ENCODE data around the gene AKT3. TPM values are rescaled to one million over a fixed set of nuclear protein-coding genes. Genes with fewer than 3 reads are reported as not detected.
"Not testable (repeated sequence)": the region's sequence is repeated elsewhere in the genome, so short reads cannot be mapped to it uniquely, and the experiment has no call there.

AKT3 gene
- polyA plus RNA-seq, 1 donor (not counting 4 experiments of a cell fraction or from before 2014, with no cell fraction given), result 2.9 TPM

GRCh38 chr1:243818978-243819377 is 31.1 kb downstream of the AKT3 start:
- Histone ChIP-seq H3K4me1 (ENCODE audit: control insufficient read depth, extremely low read depth, insufficient read depth, low read length) (no peaks in the 10 kb centered on the region), H3K27me3 (ENCODE audit: control insufficient read depth, extremely low read depth, insufficient read depth, low read length) (no peaks in the 10 kb centered on the region), H4K20me1 (ENCODE audit: control insufficient read depth, extremely low read depth, insufficient read depth, low read length) (no peaks in the 10 kb centered on the region), H3K36me3 (ENCODE audit: control insufficient read depth in 2 of 2, extremely low read depth in 1 of 2, insufficient read depth in 2 of 2, low read length in 2 of 2) (no peaks in the 10 kb centered on the region), H3K79me2 (ENCODE audit: control insufficient read depth, insufficient read depth, low read length) (no peaks in the 10 kb centered on the region), H2AFZ (ENCODE audit: control insufficient read depth, low read length) (no peak overlapping the region), H3K4me2 (ENCODE audit: control insufficient read depth, extremely low read depth, insufficient read depth, low read depth, low read length) (no peak overlapping the region), H3K9ac (ENCODE audit: control insufficient read depth, extremely low read depth, insufficient read depth, low read length) (no peak overlapping the region), H3K4me3 (ENCODE audit: control insufficient read depth in 2 of 3, extremely low read depth in 1 of 3, insufficient read depth in 2 of 3, low read depth in 1 of 3, low read length in 3 of 3) (no peak overlapping the region), H3K9me1 (ENCODE audit: control insufficient read depth, extremely low read depth, insufficient read depth, low read length) (no peaks in the 10 kb centered on the region), H3K9me3 (ENCODE audit: control insufficient read depth, low read depth, low read length) (peaks cover 1% of the 10 kb centered on the region), H3K27ac (ENCODE audit: control insufficient read depth, insufficient read depth, low read length) (no peak overlapping the region)
- TF ChIP-seq, protein P1, sequence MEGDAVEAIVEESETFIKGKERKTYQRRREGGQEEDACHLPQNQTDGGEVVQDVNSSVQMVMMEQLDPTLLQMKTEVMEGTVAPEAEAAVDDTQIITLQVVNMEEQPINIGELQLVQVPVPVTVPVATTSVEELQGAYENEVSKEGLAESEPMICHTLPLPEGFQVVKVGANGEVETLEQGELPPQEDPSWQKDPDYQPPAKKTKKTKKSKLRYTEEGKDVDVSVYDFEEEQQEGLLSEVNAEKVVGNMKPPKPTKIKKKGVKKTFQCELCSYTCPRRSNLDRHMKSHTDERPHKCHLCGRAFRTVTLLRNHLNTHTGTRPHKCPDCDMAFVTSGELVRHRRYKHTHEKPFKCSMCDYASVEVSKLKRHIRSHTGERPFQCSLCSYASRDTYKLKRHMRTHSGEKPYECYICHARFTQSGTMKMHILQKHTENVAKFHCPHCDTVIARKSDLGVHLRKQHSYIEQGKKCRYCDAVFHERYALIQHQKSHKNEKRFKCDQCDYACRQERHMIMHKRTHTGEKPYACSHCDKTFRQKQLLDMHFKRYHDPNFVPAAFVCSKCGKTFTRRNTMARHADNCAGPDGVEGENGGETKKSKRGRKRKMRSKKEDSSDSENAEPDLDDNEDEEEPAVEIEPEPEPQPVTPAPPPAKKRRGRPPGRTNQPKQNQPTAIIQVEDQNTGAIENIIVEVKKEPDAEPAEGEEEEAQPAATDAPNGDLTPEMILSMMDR (optimal IDR thresholded peaks at IDR 0.05 in 1 of 3, IDR thresholded peaks at IDR 0.05 in 1 of 3, conservative IDR thresholded peaks at IDR 0.05 in 1 of 3; ENCODE audit: extremely low read depth in 1 of 3, insufficient read depth in 2 of 3, low read length in 3 of 3), result no peak
- no peak for TF ChIP-seq EZH2 (IDR thresholded peaks at IDR 0.05; ENCODE audit: low read length)
- dilution Hi-C loops (cut with MboI; ENCODE audit: extremely low pct_ligation_motif_present, low sequenced_read_pairs), result no loop called here
- DNase-seq (ENCODE audit: low read depth, low spot score) (no peak), FAIRE-seq (no peak)

GRCh38 chr1:243814718-243815117 is 35.3 kb downstream of the AKT3 start:
- TF ChIP-seq, protein P1 (optimal IDR thresholded peaks at IDR 0.05 in 1 of 3, IDR thresholded peaks at IDR 0.05 in 1 of 3, conservative IDR thresholded peaks at IDR 0.05 in 1 of 3; ENCODE audit: extremely low read depth in 1 of 3, insufficient read depth in 2 of 3, low read length in 3 of 3), result no peak
- no peak for TF ChIP-seq EZH2 (IDR thresholded peaks at IDR 0.05; ENCODE audit: low read length)
- Histone ChIP-seq H3K9me3 (ENCODE audit: control insufficient read depth, low read depth, low read length) (peaks cover 1% of the 10 kb centered on the region), H3K4me3 (ENCODE audit: control insufficient read depth in 2 of 3, extremely low read depth in 1 of 3, insufficient read depth in 2 of 3, low read depth in 1 of 3, low read length in 3 of 3) (no peak overlapping the region), H3K27me3 (ENCODE audit: control insufficient read depth, extremely low read depth, insufficient read depth, low read length) (no peaks in the 10 kb centered on the region), H3K79me2 (ENCODE audit: control insufficient read depth, insufficient read depth, low read length) (no peaks in the 10 kb centered on the region), H3K27ac (ENCODE audit: control insufficient read depth, insufficient read depth, low read length) (no peak overlapping the region), H3K36me3 (ENCODE audit: control insufficient read depth in 2 of 2, extremely low read depth in 1 of 2, insufficient read depth in 2 of 2, low read length in 2 of 2) (no peaks in the 10 kb centered on the region), H4K20me1 (ENCODE audit: control insufficient read depth, extremely low read depth, insufficient read depth, low read length) (no peaks in the 10 kb centered on the region), H3K4me2 (ENCODE audit: control insufficient read depth, extremely low read depth, insufficient read depth, low read depth, low read length) (no peak overlapping the region), H3K9me1 (ENCODE audit: control insufficient read depth, extremely low read depth, insufficient read depth, low read length) (no peaks in the 10 kb centered on the region), H3K9ac (ENCODE audit: control insufficient read depth, extremely low read depth, insufficient read depth, low read length) (no peak overlapping the region), H2AFZ (ENCODE audit: control insufficient read depth, low read length) (no peak overlapping the region), H3K4me1 (ENCODE audit: control insufficient read depth, extremely low read depth, insufficient read depth, low read length) (no peaks in the 10 kb centered on the region)
- dilution Hi-C loops (cut with MboI; ENCODE audit: extremely low pct_ligation_motif_present, low sequenced_read_pairs), result no loop called here
- DNase-seq (ENCODE audit: low read depth, low spot score) (no peak), FAIRE-seq (no peak)

GRCh38 chr1:243807346-243807745 is 42.7 kb downstream of the AKT3 start:
- H3K79me2 ChIP-seq (ENCODE audit: control insufficient read depth, insufficient read depth, low read length); H3K27ac ChIP-seq (ENCODE audit: control insufficient read depth, insufficient read depth, low read length); H3K4me1 ChIP-seq (ENCODE audit: control insufficient read depth, extremely low read depth, insufficient read depth, low read length); H3K36me3 ChIP-seq (ENCODE audit: control insufficient read depth in 2 of 2, extremely low read depth in 1 of 2, insufficient read depth in 2 of 2, low read length in 2 of 2); H4K20me1 ChIP-seq (ENCODE audit: control insufficient read depth, extremely low read depth, insufficient read depth, low read length); H3K9me1 ChIP-seq (ENCODE audit: control insufficient read depth, extremely low read depth, insufficient read depth, low read length); H3K4me2 ChIP-seq (ENCODE audit: control insufficient read depth, extremely low read depth, insufficient read depth, low read depth, low read length); dilution Hi-C loops (cut with MboI; ENCODE audit: extremely low pct_ligation_motif_present, low sequenced_read_pairs); FAIRE-seq; H3K9me3 ChIP-seq (ENCODE audit: control insufficient read depth, low read depth, low read length); H3K4me3 ChIP-seq (ENCODE audit: control insufficient read depth in 2 of 3, extremely low read depth in 1 of 3, insufficient read depth in 2 of 3, low read depth in 1 of 3, low read length in 3 of 3); H3K9ac ChIP-seq (ENCODE audit: control insufficient read depth, extremely low read depth, insufficient read depth, low read length); H3K27me3 ChIP-seq (ENCODE audit: control insufficient read depth, extremely low read depth, insufficient read depth, low read length); H2AFZ ChIP-seq (ENCODE audit: control insufficient read depth, low read length); DNase-seq (ENCODE audit: low read depth, low spot score): not testable (repeated sequence)
